GM23338 (cell line): ENCODE data around the gene TBCC. TPM values are rescaled to one million over a fixed set of nuclear protein-coding genes. Genes with fewer than 3 reads are reported as not detected.

Experiments used
- ATAC-seq: fragments of 200-7000 bp; cut with Tn5 transposase; 3 replicates; pipeline ENCODE4 v1.9.1; 2020
- DNase-seq: peaks from one replicate; pipeline ENCODE4 v3.0.0-alpha.2; 2015; ENCODE audit warnings: low spot score
- H2AFZ ChIP-seq: fragments of 200-600 bp; sonication (generic); 2 replicates; pipeline ENCODE4 v1.8.0; 2016; ENCODE audit warnings: antibody characterized with exemption, mild to moderate bottlenecking, moderate library complexity
- H3F3A ChIP-seq: fragments of 200-600 bp; sonication (generic); replicated peaks from 2 replicates; pipeline ENCODE4 v1.8.0; 2017; ENCODE audit warnings: antibody characterized with exemption, mixed run types, low read depth
- H3K27ac ChIP-seq: fragments of 200-600 bp; sonication (generic); 2 replicates; pipeline ENCODE4 v1.6.1; 2016; ENCODE audit warnings: low read depth
- H3K27me3 ChIP-seq: fragments of 200-600 bp; sonication (generic); 2 replicates; pipeline ENCODE4 v1.8.0; 2016; ENCODE audit warnings: mild to moderate bottlenecking, mixed run types, moderate library complexity; ENCODE audit not compliant: insufficient read depth
- H3K36me3 ChIP-seq: fragments of 200-600 bp; sonication (generic); 2 replicates; pipeline ENCODE4 v1.8.0; 2016; ENCODE audit warnings: mild to moderate bottlenecking; ENCODE audit not compliant: insufficient read depth
- H3K4me1 ChIP-seq: fragments of 200-600 bp; sonication (generic); 2 replicates; pipeline ENCODE4 v1.8.0; 2016; ENCODE audit warnings: mild to moderate bottlenecking, moderate library complexity; ENCODE audit not compliant: insufficient read depth
- H3K4me2 ChIP-seq: fragments of 200-600 bp; sonication (generic); 2 replicates; pipeline ENCODE4 v1.7.1; 2017; ENCODE audit warnings: mixed run types
- H3K4me3 ChIP-seq: fragments of 200-600 bp; sonication (generic); 2 replicates; pipeline ENCODE4 v1.6.1; 2016; ENCODE audit warnings: mixed run types
- H3K79me2 ChIP-seq: fragments of 200-600 bp; sonication (generic); replicated peaks from 2 replicates; pipeline ENCODE4 v1.8.0; 2017; ENCODE audit warnings: mild to moderate bottlenecking; ENCODE audit not compliant: insufficient read depth
- H3K9me2 ChIP-seq: fragments of 200-600 bp; sonication (generic); 2 replicates; pipeline ENCODE4 v1.8.0; 2017; ENCODE audit not compliant: insufficient read depth
- H4K20me1 ChIP-seq: fragments of 200-600 bp; sonication (generic); replicated peaks from 2 replicates; pipeline ENCODE4 v1.8.0; 2017; ENCODE audit warnings: mild to moderate bottlenecking; ENCODE audit not compliant: insufficient read depth
- H3K27ac Mint-ChIP-seq: 2 replicates; pipeline ENCODE4 v1.8.0; 2020; ENCODE audit warnings: inconsistent platforms, mild to moderate bottlenecking, moderate library complexity, mixed read lengths
- H3K27me3 Mint-ChIP-seq: 3 replicates; pipeline ENCODE4 v1.8.0; 2022; ENCODE audit warnings: low read depth, mild to moderate bottlenecking, moderate library complexity, mixed read lengths, inconsistent platforms; ENCODE audit not compliant: insufficient read depth, poor library complexity
- H3K36me3 Mint-ChIP-seq: 3 replicates; pipeline ENCODE4 v1.8.0; 2021; ENCODE audit warnings: low read depth, mild to moderate bottlenecking, inconsistent platforms, moderate library complexity, mixed read lengths
- H3K4me1 Mint-ChIP-seq: 3 replicates; pipeline ENCODE4 v1.8.0; 2020; ENCODE audit warnings: mild to moderate bottlenecking, inconsistent platforms, mixed read lengths
- H3K4me3 Mint-ChIP-seq: 3 replicates; pipeline ENCODE4 v1.8.0; 2021; ENCODE audit warnings: moderate library complexity, mild to moderate bottlenecking, inconsistent platforms, mixed read lengths
- H3K9me3 Mint-ChIP-seq: 3 replicates; pipeline ENCODE4 v1.8.0; 2020; ENCODE audit warnings: moderate library complexity, mild to moderate bottlenecking, inconsistent platforms, mixed read lengths
- JUNB ChIP-seq: IDR thresholded peaks from one replicate; pipeline ENCODE4 v1.6.1; 2016; ENCODE audit warnings: antibody characterized with exemption; ENCODE audit not compliant: unreplicated experiment
- NANOG ChIP-seq: IDR thresholded peaks from 2 replicates; pipeline ENCODE4 v1.6.1; 2016; ENCODE audit warnings: antibody characterized with exemption, borderline replicate concordance
- POLR2AphosphoS5 ChIP-seq: IDR thresholded peaks from 2 replicates; pipeline ENCODE4 v1.6.1; 2016; ENCODE audit warnings: antibody characterized with exemption, low read depth
- ZNF114 ChIP-seq: fragments of 250-450 bp; sonication (Bioruptor Pico); IDR thresholded peaks from 2 replicates; pipeline ENCODE4 v1.5.0; 2020; ENCODE audit warnings: mild to moderate bottlenecking, moderate library complexity
- polyA plus RNA-seq: library from polyadenylated mRNA; unstranded; fragments of >200 nt; fragmentation: Nextera tagmentation; extraction: Ambion mirVana; gene quantifications from 2 replicates; pipeline ENCODE4 v1.2.1, GENCODE V29; 2016
- total RNA-seq: library from RNA; depleted of rRNA; stranded (reverse); fragments of >200 nt; shearing (Covaris generic); gene quantifications from 2 replicates; pipeline ENCODE4 v1.2.3, GENCODE V29; 2014
- TF ChIP-seq, protein P1 (sequence below): fragments of 250-450 bp; sonication (Bioruptor Pico); IDR thresholded peaks from 2 replicates; pipeline ENCODE4 v1.5.0; 2020; ENCODE audit warnings: mild to moderate bottlenecking, moderate library complexity

Gene TBCC
- total and polyA plus RNA-seq, 2 experiments from 2014 or later, result 45.0 to 48.3 TPM

DNA sequence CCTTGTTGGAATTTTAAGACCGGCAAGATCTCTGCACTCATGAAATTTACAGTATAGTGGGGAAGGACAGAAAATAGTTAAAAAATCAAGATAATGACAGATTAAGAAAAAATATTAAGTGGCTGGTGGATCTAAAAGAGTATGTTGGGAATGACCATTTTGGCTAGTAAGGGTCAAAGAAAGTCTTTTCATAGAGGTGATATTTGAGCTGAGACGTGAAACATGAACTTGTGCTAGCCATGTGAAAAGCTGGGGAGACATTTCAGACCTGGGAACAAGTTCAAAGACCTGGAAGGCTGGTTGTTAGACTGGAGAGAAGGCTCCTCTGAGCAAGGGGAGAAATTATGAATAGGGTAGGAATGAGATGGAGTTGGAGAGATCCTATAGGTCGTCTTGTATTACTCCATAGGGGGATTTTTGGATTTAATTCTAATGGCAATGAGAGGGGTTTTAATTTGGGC, 40.7 kb upstream of the TBCC start (continued):
- TF ChIP-seq, protein P1, sequence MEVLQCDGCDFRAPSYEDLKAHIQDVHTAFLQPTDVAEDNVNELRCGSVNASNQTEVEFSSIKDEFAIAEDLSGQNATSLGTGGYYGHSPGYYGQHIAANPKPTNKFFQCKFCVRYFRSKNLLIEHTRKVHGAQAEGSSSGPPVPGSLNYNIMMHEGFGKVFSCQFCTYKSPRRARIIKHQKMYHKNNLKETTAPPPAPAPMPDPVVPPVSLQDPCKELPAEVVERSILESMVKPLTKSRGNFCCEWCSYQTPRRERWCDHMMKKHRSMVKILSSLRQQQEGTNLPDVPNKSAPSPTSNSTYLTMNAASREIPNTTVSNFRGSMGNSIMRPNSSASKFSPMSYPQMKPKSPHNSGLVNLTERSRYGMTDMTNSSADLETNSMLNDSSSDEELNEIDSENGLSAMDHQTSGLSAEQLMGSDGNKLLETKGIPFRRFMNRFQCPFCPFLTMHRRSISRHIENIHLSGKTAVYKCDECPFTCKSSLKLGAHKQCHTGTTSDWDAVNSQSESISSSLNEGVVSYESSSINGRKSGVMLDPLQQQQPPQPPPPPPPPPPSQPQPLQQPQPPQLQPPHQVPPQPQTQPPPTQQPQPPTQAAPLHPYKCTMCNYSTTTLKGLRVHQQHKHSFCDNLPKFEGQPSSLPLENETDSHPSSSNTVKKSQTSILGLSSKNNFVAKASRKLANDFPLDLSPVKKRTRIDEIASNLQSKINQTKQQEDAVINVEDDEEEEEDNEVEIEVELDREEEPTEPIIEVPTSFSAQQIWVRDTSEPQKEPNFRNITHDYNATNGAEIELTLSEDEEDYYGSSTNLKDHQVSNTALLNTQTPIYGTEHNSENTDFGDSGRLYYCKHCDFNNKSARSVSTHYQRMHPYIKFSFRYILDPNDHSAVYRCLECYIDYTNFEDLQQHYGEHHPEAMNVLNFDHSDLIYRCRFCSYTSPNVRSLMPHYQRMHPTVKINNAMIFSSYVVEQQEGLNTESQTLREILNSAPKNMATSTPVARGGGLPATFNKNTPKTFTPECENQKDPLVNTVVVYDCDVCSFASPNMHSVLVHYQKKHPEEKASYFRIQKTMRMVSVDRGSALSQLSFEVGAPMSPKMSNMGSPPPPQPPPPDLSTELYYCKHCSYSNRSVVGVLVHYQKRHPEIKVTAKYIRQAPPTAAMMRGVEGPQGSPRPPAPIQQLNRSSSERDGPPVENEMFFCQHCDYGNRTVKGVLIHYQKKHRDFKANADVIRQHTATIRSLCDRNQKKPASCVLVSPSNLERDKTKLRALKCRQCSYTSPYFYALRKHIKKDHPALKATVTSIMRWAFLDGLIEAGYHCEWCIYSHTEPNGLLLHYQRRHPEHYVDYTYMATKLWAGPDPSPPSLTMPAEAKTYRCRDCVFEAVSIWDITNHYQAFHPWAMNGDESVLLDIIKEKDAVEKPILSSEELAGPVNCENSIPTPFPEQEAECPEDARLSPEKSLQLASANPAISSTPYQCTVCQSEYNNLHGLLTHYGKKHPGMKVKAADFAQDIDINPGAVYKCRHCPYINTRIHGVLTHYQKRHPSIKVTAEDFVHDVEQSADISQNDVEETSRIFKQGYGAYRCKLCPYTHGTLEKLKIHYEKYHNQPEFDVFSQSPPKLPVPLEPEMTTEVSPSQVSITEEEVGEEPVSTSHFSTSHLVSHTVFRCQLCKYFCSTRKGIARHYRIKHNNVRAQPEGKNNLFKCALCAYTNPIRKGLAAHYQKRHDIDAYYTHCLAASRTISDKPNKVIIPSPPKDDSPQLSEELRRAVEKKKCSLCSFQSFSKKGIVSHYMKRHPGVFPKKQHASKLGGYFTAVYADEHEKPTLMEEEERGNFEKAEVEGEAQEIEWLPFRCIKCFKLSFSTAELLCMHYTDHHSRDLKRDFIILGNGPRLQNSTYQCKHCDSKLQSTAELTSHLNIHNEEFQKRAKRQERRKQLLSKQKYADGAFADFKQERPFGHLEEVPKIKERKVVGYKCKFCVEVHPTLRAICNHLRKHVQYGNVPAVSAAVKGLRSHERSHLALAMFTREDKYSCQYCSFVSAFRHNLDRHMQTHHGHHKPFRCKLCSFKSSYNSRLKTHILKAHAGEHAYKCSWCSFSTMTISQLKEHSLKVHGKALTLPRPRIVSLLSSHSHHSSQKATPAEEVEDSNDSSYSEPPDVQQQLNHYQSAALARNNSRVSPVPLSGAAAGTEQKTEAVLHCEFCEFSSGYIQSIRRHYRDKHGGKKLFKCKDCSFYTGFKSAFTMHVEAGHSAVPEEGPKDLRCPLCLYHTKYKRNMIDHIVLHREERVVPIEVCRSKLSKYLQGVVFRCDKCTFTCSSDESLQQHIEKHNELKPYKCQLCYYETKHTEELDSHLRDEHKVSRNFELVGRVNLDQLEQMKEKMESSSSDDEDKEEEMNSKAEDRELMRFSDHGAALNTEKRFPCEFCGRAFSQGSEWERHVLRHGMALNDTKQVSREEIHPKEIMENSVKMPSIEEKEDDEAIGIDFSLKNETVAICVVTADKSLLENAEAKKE (CRISPR knock-in tag), result no peak
- TF ChIP-seq NANOG, result no peak

DNA sequence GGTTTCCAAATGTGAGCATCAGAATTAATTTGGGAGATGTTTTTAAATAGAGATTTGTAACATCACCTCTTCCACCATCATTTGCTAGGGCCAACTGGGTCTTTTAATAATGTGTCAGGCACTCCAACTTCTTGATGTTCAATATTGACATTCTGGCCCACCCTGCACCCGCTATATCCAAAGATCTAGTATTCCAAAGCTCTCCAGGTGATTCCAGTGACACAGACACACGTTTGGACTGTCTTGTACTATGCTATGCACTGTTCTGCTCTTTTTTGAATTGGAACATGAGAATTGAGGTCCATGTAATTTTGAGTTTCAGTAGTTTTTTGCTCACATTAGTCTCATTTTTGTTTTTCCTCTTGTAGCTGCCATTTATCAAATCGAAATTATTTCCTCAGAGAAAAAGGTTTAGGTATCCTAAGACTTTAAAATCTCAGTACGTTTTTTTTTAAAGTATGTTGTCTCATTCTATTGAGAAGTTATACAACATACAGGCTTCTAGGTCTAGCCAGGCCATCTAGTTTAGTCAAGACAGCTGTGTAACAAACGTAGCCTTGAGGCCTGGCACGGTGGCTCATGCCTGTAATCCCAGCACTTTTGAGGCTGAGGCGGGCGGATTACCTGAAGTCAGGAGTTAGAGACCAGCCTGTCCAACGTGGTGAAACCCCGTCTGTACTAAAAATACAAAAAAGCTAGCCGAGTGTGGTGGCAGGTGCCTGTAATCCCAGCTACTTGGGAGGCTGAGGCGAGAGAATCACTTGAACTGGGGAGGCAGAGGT, 39.0 kb upstream of the TBCC start:
- peaks cover 16% of the 10 kb centered on the region for H3K36me3 Mint-ChIP-seq
- H3K4me2 ChIP-seq, result peak overlapping the region; percentile 70
- peaks cover 45% of the 10 kb centered on the region for H3K4me1 ChIP-seq
- H3K4me3 ChIP-seq, result peak overlapping the region; percentile 68
- no peak overlapping the region for H2AFZ ChIP-seq
- DNase-seq, result no peak
- peak overlapping the region; percentile 11; the same call in 1 of the 2 replicates for H3K27ac ChIP-seq
- H3K27me3 ChIP-seq, result no peaks in the 10 kb centered on the region
- H4K20me1 ChIP-seq, result peaks cover 3% of the 10 kb centered on the region; the same call in 1 of the 2 replicates
- H3K27ac Mint-ChIP-seq, result no peak overlapping the region; the same call in 1 of the 2 replicates
- TF ChIP-seq POLR2AphosphoS5 (peak; percentile 5; the same call in 1 of the 2 replicates), JUNB (no peak), ZNF114 (no peak)
- TF ChIP-seq, protein P1 (CRISPR knock-in tag), result no peak
- peaks cover 4% of the 10 kb centered on the region; the same call in 1 of the 2 replicates for H3F3A ChIP-seq
- peaks cover 22% of the 10 kb centered on the region for H3K4me1 Mint-ChIP-seq
- ATAC-seq, result no peak
- H3K36me3 ChIP-seq, result no peaks in the 10 kb centered on the region
- H3K9me3 Mint-ChIP-seq, result no peaks in the 10 kb centered on the region
- H3K9me2 ChIP-seq, result no peaks in the 10 kb centered on the region
- peaks cover 68% of the 10 kb centered on the region for H3K79me2 ChIP-seq
- peak overlapping the region; percentile 93 for H3K4me3 Mint-ChIP-seq
- peaks cover 24% of the 10 kb centered on the region for H3K27me3 Mint-ChIP-seq
